HUES64 (cell line): ENCODE results near the gene COL5A1.
"Not testable (repeated sequence)": the region's sequence is repeated elsewhere in the genome, so short reads cannot be mapped to it uniquely, and the experiment has no call there.

ENCODE experiments used
- H3K27ac ChIP-seq: 2 replicates; pipeline ENCODE4 v1.7.0; 2013; ENCODE audit warnings: low read depth, low read length, inconsistent platforms
- H3K27me3 ChIP-seq: 2 replicates; pipeline ENCODE4 v1.6.1; 2013; ENCODE audit warnings: mild to moderate bottlenecking, low read length; ENCODE audit not compliant: insufficient read depth
- H3K36me3 ChIP-seq: 2 replicates; pipeline ENCODE4 v1.6.1; 2013; ENCODE audit warnings: mild to moderate bottlenecking, low read length; ENCODE audit not compliant: insufficient read depth
- H3K4me1 ChIP-seq: 2 replicates; pipeline ENCODE4 v1.6.1; 2013; ENCODE audit warnings: mild to moderate bottlenecking, low read length, moderate library complexity; ENCODE audit not compliant: insufficient read depth
- H3K4me3 ChIP-seq: 2 replicates; pipeline ENCODE4 v1.5.1; 2013; ENCODE audit warnings: mild to moderate bottlenecking, low read length, moderate library complexity
- H3K9ac ChIP-seq: 2 replicates; pipeline ENCODE4 v1.6.1; 2013; ENCODE audit warnings: mild to moderate bottlenecking, low read depth, low read length
- H3K9me3 ChIP-seq: 2 replicates; pipeline ENCODE4 v1.6.1; 2013; ENCODE audit warnings: low read depth, low read length; ENCODE audit not compliant: insufficient read depth
- WGBS: fragments of 150-250, 120-280 bp; methylation state at CpG from one replicate; pipeline ENCODE4 v1.1.7; 2013; ENCODE audit warnings: missing lambda C conversion rate; 5-methylcytosine and 5-hydroxymethylcytosine counted together

COL5A1 gene

GRCh38 chr9:134643222-134643671 is 1.6 kb downstream of the COL5A1 start:
- Histone ChIP-seq H3K36me3 (no peaks in the 10 kb centered on the region), H3K9me3 (no peaks in the 10 kb centered on the region), H3K4me1 (peaks cover 13% of the 10 kb centered on the region; the same call in 1 of the 2 replicates), H3K9ac (no peak overlapping the region), H3K4me3 (peak overlapping the region; percentile 71), H3K27me3 (peaks cover 15% of the 10 kb centered on the region), H3K27ac (no peak overlapping the region)
- 19% methylated on average over 16 of the region's 16 CpGs for WGBS

- Histone ChIP-seq H3K27me3 (peaks cover 15% of the 10 kb centered on the region), H3K4me1 (peaks cover 13% of the 10 kb centered on the region; the same call in 1 of the 2 replicates)
- H3K9ac ChIP-seq, H3K27ac ChIP-seq, H3K9me3 ChIP-seq, H3K4me3 ChIP-seq, H3K36me3 ChIP-seq: not testable (repeated sequence)
- 88% methylated on average over 8 of the region's 14 CpGs for WGBS
These were observed 2.8 kb downstream of the COL5A1 start for GRCh38 chr9:134644401-134644724.

- Histone ChIP-seq H3K4me3 (no peak overlapping the region), H3K4me1 (peaks cover 13% of the 10 kb centered on the region; the same call in 1 of the 2 replicates), H3K27ac (no peak overlapping the region), H3K9me3 (no peaks in the 10 kb centered on the region), H3K36me3 (no peaks in the 10 kb centered on the region; the same call in 1 of the 2 replicates), H3K27me3 (peaks cover 15% of the 10 kb centered on the region), H3K9ac (no peak overlapping the region)
- 73% methylated on average over 22 of the region's 22 CpGs for WGBS
These were observed 3.4 kb downstream of the COL5A1 start for GRCh38 chr9:134644725-134645606.

GRCh38 chr9:134645607-134646365 is 4.2 kb downstream of the COL5A1 start:
- H3K27me3 ChIP-seq, result peaks cover 15% of the 10 kb centered on the region
- WGBS, result 75% methylated on average over 9 of the region's 9 CpGs
- H3K27ac ChIP-seq, result no peak overlapping the region

GRCh38 chr9:134647359-134648080 is 5.9 kb downstream of the COL5A1 start:
- 91% methylated on average over 33 of the region's 33 CpGs for WGBS
- Histone ChIP-seq H3K4me3 (no peak overlapping the region), H3K27me3 (peaks cover 13% of the 10 kb centered on the region), H3K9ac (no peak overlapping the region), H3K4me1 (0 out of 2 replicates have a peak, but pooled peaks cover 8% of the 10 kb centered on the region), H3K36me3 (no peaks in the 10 kb centered on the region; the same call in 1 of the 2 replicates), H3K9me3 (no peaks in the 10 kb centered on the region), H3K27ac (no peak overlapping the region)

More at GRCh38 chr9:134645607-134646365, 4.2 kb downstream of the COL5A1 start:
- no peak overlapping the region for H3K9ac ChIP-seq
- no peaks in the 10 kb centered on the region for H3K9me3 ChIP-seq
- H3K4me1 ChIP-seq, result peaks cover 11% of the 10 kb centered on the region; the same call in 1 of the 2 replicates
- H3K36me3 ChIP-seq, result no peaks in the 10 kb centered on the region; the same call in 1 of the 2 replicates
- H3K4me3 ChIP-seq, result no peak overlapping the region

GRCh38 chr9:134648701-134649530 is 7.3 kb downstream of the COL5A1 start:
- Histone ChIP-seq H3K36me3 (no peaks in the 10 kb centered on the region; the same call in 1 of the 2 replicates), H3K27me3 (no peaks in the 10 kb centered on the region), H3K9me3 (no peaks in the 10 kb centered on the region), H3K4me3 (no peak overlapping the region), H3K4me1 (no peaks in the 10 kb centered on the region), H3K27ac (no peak overlapping the region), H3K9ac (no peak overlapping the region)
- WGBS, result 90% methylated on average over 20 of the region's 20 CpGs

- 95% methylated on average over 26 of the region's 26 CpGs for WGBS
- no peak overlapping the region for H3K9ac ChIP-seq
- no peak overlapping the region for H3K4me3 ChIP-seq
- no peaks in the 10 kb centered on the region for H3K9me3 ChIP-seq
- no peaks in the 10 kb centered on the region for H3K4me1 ChIP-seq
- H3K27ac ChIP-seq, result no peak overlapping the region
- no peaks in the 10 kb centered on the region for H3K27me3 ChIP-seq
- no peaks in the 10 kb centered on the region; the same call in 1 of the 2 replicates for H3K36me3 ChIP-seq
These were observed 9.0 kb downstream of the COL5A1 start for GRCh38 chr9:134650431-134651190.

- WGBS, result 93% methylated on average over 10 of the region's 10 CpGs
These were observed 9.8 kb downstream of the COL5A1 start for GRCh38 chr9:134651226-134651905.

GRCh38 chr9:134652291-134653225 is 11.0 kb downstream of the COL5A1 start:
- WGBS, result 89% methylated on average over 28 of the region's 28 CpGs
- no peaks in the 10 kb centered on the region for H3K27me3 ChIP-seq
- no peak overlapping the region for H3K4me3 ChIP-seq
- no peaks in the 10 kb centered on the region for H3K4me1 ChIP-seq
- H3K9ac ChIP-seq, result no peak overlapping the region
- H3K36me3 ChIP-seq, result no peaks in the 10 kb centered on the region; the same call in 1 of the 2 replicates
- no peaks in the 10 kb centered on the region for H3K9me3 ChIP-seq
- no peak overlapping the region for H3K27ac ChIP-seq

More at GRCh38 chr9:134651226-134651905, 9.8 kb downstream of the COL5A1 start:
- H3K4me1 ChIP-seq, result no peaks in the 10 kb centered on the region
- no peak overlapping the region for H3K27ac ChIP-seq
- H3K9me3 ChIP-seq, result no peaks in the 10 kb centered on the region
- no peaks in the 10 kb centered on the region; the same call in 1 of the 2 replicates for H3K36me3 ChIP-seq
- H3K9ac ChIP-seq, result no peak overlapping the region
- H3K27me3 ChIP-seq, result no peaks in the 10 kb centered on the region
- H3K4me3 ChIP-seq, result no peak overlapping the region
